ENCODE data around the gene REXO1.

Gene REXO1

DNA sequence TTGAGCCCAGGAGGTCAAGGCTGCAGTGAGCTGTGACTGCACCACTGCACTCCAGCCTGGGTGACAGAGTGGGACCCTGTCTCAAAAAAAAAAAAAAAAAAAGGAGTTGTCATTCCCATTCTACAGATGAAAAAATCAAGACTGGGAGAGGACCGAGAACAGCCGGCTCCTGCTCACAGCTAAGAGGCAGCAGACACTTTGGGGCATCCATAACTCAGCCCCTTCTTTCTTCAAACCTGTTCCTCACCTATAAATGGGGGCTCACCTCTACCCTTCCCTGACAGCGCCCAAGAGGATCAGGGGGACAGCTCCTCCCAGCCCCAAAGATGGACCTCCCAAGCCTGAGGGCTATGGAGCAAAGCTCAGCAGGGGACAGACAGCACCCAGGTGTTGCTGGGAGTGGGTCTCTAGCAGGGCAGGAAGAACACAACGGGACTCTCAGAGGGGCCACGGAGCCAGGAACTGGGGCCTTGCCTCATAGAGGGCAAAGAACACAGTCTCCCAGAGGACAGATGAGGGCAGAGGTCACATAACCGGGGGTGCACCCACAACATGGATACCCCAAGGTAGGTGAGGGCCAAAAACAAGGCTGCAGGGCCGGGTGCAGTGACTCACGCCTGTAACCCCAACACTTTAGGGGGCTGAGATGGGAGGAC is 18.5 kb upstream of the REXO1 start:
- TF ChIP-seq POLR2A (IDR thresholded peaks at IDR 0.05; ENCODE audit: low read depth, low read length) (no peak), POU2F2 (IDR thresholded peaks at IDR 0.05; ENCODE audit: low read depth, low read length) (no peak), POLR2AphosphoS5 (IDR thresholded peaks at IDR 0.05; ENCODE audit: low read depth, low read length) (no peak), PAX5 (IDR thresholded peaks at IDR 0.05; ENCODE audit: insufficient read depth, low read length, severe bottlenecking) (no peak), TAF1 (IDR thresholded peaks at IDR 0.05; ENCODE audit: low read depth, low read length) (no peak), SPI1 (IDR thresholded peaks at IDR 0.05; ENCODE audit: low read depth, low read length) (no peak)
- no peak for FAIRE-seq
- no peak for DNase-seq (ENCODE audit: insufficient read length, low spot score)

GRCh38 chr19:1865172-1866010 is 17.1 kb upstream of the REXO1 start:
- FAIRE-seq (no peak), DNase-seq (ENCODE audit: insufficient read length, low spot score) (no peak)
- TF ChIP-seq POLR2AphosphoS5 (IDR thresholded peaks at IDR 0.05; ENCODE audit: low read depth, low read length) (no peak), SPI1 (IDR thresholded peaks at IDR 0.05; ENCODE audit: low read depth, low read length) (no peak), TAF1 (IDR thresholded peaks at IDR 0.05; ENCODE audit: low read depth, low read length) (no peak), POU2F2 (IDR thresholded peaks at IDR 0.05; ENCODE audit: low read depth, low read length) (no peak), POLR2A (IDR thresholded peaks at IDR 0.05; ENCODE audit: low read depth, low read length) (no peak), PAX5 (IDR thresholded peaks at IDR 0.05; ENCODE audit: insufficient read depth, low read length, severe bottlenecking) (no peak)

- no peak for TF ChIP-seq SPI1 (IDR thresholded peaks at IDR 0.05; ENCODE audit: low read depth, low read length)
- TF ChIP-seq TAF1 (IDR thresholded peaks at IDR 0.05; ENCODE audit: low read depth, low read length) = no peak
- no peak for TF ChIP-seq POLR2A (IDR thresholded peaks at IDR 0.05; ENCODE audit: low read depth, low read length)
- TF ChIP-seq PAX5 (IDR thresholded peaks at IDR 0.05; ENCODE audit: insufficient read depth, low read length, severe bottlenecking) = no peak
- TF ChIP-seq POU2F2 (IDR thresholded peaks at IDR 0.05; ENCODE audit: low read depth, low read length) = no peak
- no peak for TF ChIP-seq POLR2AphosphoS5 (IDR thresholded peaks at IDR 0.05; ENCODE audit: low read depth, low read length)
- DNase-seq (ENCODE audit: insufficient read length, low spot score) (peak; percentile 86), FAIRE-seq (no peak)
These were observed 16.3 kb upstream of the REXO1 start for GRCh38 chr19:1864480-1865171.

- TF ChIP-seq POLR2A (IDR thresholded peaks at IDR 0.05; ENCODE audit: low read depth, low read length) (peak; percentile 20; the same call in 1 of the 2 replicates), TAF1 (IDR thresholded peaks at IDR 0.05; ENCODE audit: low read depth, low read length) (peak; percentile 55; the same call in 1 of the 2 replicates), SPI1 (IDR thresholded peaks at IDR 0.05; ENCODE audit: low read depth, low read length) (no peak)
- DNase-seq (ENCODE audit: insufficient read length, low spot score) = peak; percentile 95
- FAIRE-seq = peak; percentile 98
These were observed 15.6 kb upstream of the REXO1 start for GRCh38 chr19:1863638-1864479.

GRCh38 chr19:1863328-1863637 is 15.0 kb upstream of the REXO1 start, which contains the start of gene KLF16:
KLF16 (minus strand) TSS chr19:1863579; CDS start chr19:1863497, 82 bp downstream.
- FAIRE-seq = no peak
- no peak for DNase-seq (ENCODE audit: insufficient read length, low spot score)
- TF ChIP-seq POLR2A (IDR thresholded peaks at IDR 0.05; ENCODE audit: low read depth, low read length) (peak; percentile 44; the same call in 1 of the 2 replicates), TAF1 (IDR thresholded peaks at IDR 0.05; ENCODE audit: low read depth, low read length) (peak; percentile 27; the same call in 1 of the 2 replicates), POU2F2 (IDR thresholded peaks at IDR 0.05; ENCODE audit: low read depth, low read length) (no peak), PAX5 (IDR thresholded peaks at IDR 0.05; ENCODE audit: insufficient read depth, low read length, severe bottlenecking) (no peak), SPI1 (IDR thresholded peaks at IDR 0.05; ENCODE audit: low read depth, low read length) (no peak), POLR2AphosphoS5 (IDR thresholded peaks at IDR 0.05; ENCODE audit: low read depth, low read length) (peak; percentile 31; the same call in 1 of the 2 replicates)

GRCh38 chr19:1862424-1863327 is 14.4 kb upstream of the REXO1 start:
- peak; percentile 68 for FAIRE-seq
- peak; percentile 71 for DNase-seq (ENCODE audit: insufficient read length, low spot score)
- TF ChIP-seq POLR2AphosphoS5 (IDR thresholded peaks at IDR 0.05; ENCODE audit: low read depth, low read length) = no peak
- TF ChIP-seq POLR2A (IDR thresholded peaks at IDR 0.05; ENCODE audit: low read depth, low read length) = no peak
- TF ChIP-seq TAF1 (IDR thresholded peaks at IDR 0.05; ENCODE audit: low read depth, low read length) = no peak

DNA sequence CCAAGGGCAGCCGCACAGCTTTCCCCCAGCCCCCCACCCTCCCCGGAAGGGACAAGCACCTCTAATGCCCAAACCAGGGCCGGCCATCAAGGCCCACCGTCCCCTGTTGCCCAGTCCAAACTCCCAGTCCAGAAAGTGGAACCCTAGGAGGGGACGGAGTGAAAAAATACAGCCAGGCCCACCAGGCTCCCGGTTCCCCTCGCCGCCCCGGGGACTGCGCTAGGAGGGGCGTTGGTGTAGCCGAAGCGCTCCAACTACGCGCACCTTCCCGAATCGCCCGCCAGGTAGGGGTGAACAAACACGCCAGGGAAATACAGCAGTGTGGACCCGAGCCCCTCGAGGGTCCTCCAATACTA is 13.8 kb upstream of the REXO1 start:
- TF ChIP-seq POLR2AphosphoS5 (IDR thresholded peaks at IDR 0.05; ENCODE audit: low read depth, low read length) (no peak), PAX5 (IDR thresholded peaks at IDR 0.05; ENCODE audit: insufficient read depth, low read length, severe bottlenecking) (no peak), TAF1 (IDR thresholded peaks at IDR 0.05; ENCODE audit: low read depth, low read length) (no peak), POU2F2 (IDR thresholded peaks at IDR 0.05; ENCODE audit: low read depth, low read length) (no peak), POLR2A (IDR thresholded peaks at IDR 0.05; ENCODE audit: low read depth, low read length) (no peak), SPI1 (IDR thresholded peaks at IDR 0.05; ENCODE audit: low read depth, low read length) (no peak)
- no peak for DNase-seq (ENCODE audit: insufficient read length, low spot score)
- no peak for FAIRE-seq

- no peak for DNase-seq (ENCODE audit: insufficient read length, low spot score)
- no peak for TF ChIP-seq POLR2AphosphoS5 (IDR thresholded peaks at IDR 0.05; ENCODE audit: low read depth, low read length)
- TF ChIP-seq POU2F2 (IDR thresholded peaks at IDR 0.05; ENCODE audit: low read depth, low read length) = no peak
- no peak for TF ChIP-seq POLR2A (IDR thresholded peaks at IDR 0.05; ENCODE audit: low read depth, low read length)
- no peak for TF ChIP-seq PAX5 (IDR thresholded peaks at IDR 0.05; ENCODE audit: insufficient read depth, low read length, severe bottlenecking)
- TF ChIP-seq TAF1 (IDR thresholded peaks at IDR 0.05; ENCODE audit: low read depth, low read length) = no peak
- no peak for TF ChIP-seq SPI1 (IDR thresholded peaks at IDR 0.05; ENCODE audit: low read depth, low read length)
These were observed 13.3 kb upstream of the REXO1 start for GRCh38 chr19:1861599-1862031.

More at GRCh38 chr19:1861599-1862031, 13.3 kb upstream of the REXO1 start:
- peak; percentile 50 for FAIRE-seq

All from GM12891 (cell line).